Measurements from ENCODE around the gene TAS2R31. TPM values are rescaled to one million over a fixed set of nuclear protein-coding genes. Genes with fewer than 3 reads are reported as not detected.

The TAS2R31 gene, protein sequence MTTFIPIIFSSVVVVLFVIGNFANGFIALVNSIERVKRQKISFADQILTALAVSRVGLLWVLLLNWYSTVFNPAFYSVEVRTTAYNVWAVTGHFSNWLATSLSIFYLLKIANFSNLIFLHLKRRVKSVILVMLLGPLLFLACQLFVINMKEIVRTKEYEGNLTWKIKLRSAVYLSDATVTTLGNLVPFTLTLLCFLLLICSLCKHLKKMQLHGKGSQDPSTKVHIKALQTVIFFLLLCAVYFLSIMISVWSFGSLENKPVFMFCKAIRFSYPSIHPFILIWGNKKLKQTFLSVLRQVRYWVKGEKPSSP
- 1 to 10 TPM; 1.1 to 3.3 (median 2.2) TPM for total RNA-seq

DNA sequence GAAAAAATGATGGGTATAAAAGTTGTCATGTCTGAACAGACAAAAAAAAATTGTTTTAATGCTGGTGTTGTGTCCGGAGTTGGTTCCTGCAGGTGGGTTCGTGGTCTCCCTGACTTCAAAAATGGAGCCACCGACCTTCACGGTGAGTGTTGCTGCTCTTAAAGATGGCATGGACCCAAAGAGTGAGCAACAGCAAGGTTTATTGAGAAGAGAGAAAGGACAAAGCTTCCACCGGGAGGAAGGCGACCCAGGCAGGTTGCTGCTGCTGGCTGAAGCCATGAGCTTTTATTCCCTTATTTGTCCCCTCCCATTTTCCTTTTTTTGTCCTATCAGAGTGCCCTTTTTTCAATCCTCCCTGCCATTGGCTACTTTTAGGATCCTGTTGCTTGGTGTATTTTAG lies at the start of gene TAS2R31:
Gene TAS2R31, minus strand, starts transcription at position 101 of the 400 bp plus-strand sequence. Its CDS starts 72 bp downstream, at position 29.
- no peak within 1 kb of the TSS for H3K27ac ChIP-seq (replicated peaks in 1 of 4)
- H3K4me1 ChIP-seq = no peaks in the 10 kb centered on the region
- no peak for TF ChIP-seq POLR2A (IDR thresholded peaks at IDR 0.05; ENCODE audit: low read depth)
- TF ChIP-seq, protein P1, sequence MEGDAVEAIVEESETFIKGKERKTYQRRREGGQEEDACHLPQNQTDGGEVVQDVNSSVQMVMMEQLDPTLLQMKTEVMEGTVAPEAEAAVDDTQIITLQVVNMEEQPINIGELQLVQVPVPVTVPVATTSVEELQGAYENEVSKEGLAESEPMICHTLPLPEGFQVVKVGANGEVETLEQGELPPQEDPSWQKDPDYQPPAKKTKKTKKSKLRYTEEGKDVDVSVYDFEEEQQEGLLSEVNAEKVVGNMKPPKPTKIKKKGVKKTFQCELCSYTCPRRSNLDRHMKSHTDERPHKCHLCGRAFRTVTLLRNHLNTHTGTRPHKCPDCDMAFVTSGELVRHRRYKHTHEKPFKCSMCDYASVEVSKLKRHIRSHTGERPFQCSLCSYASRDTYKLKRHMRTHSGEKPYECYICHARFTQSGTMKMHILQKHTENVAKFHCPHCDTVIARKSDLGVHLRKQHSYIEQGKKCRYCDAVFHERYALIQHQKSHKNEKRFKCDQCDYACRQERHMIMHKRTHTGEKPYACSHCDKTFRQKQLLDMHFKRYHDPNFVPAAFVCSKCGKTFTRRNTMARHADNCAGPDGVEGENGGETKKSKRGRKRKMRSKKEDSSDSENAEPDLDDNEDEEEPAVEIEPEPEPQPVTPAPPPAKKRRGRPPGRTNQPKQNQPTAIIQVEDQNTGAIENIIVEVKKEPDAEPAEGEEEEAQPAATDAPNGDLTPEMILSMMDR (IDR thresholded peaks at IDR 0.05) = no peak
- no peak for TF ChIP-seq EP300 (IDR thresholded peaks at IDR 0.05)
- TF ChIP-seq POLR2AphosphoS5 (IDR thresholded peaks at IDR 0.05) = no peak
- H3K36me3 ChIP-seq = peaks cover 0 to 15% (median 3%) of the 10 kb centered on the region in 4 donors
- WGBS = 90% methylated on average over 6 of the region's 6 CpGs
- DNase-seq (ENCODE audit: extremely low spot score) = no peak
- H3K27me3 ChIP-seq = no peaks in the 10 kb centered on the region
- H3K4me3 ChIP-seq = no peak within 1 kb of the TSS
- intact Hi-C loops (cut with DNase I) = no loop called here
- H3K9me3 ChIP-seq = no peaks in the 10 kb centered on the region

DNA sequence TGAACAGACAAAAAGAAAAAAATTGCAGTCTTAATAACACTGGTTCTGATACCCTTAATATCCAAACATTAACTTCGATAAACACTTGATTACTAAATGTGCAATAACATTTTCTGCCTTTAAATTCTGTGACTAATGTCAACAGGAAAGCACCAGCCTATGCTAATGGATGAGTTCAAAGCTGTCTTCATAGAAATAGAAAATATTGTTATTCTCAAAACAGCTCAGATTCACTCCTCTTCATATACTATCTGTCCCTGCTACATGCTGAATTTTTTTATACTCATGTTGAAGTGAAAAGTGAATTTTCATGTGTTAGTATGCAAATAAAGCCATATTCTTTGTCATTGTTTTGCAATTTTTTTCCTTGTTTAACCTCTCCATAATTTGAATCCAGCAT lies 47.0 kb upstream of the TAS2R31 start:
- no peak overlapping the region for H3K4me3 ChIP-seq
- no peaks in the 10 kb centered on the region for H3K36me3 ChIP-seq
- TF ChIP-seq EP300 (IDR thresholded peaks at IDR 0.05) = no peak
- H3K4me1 ChIP-seq = no peaks in the 10 kb centered on the region
- intact Hi-C loops (cut with DNase I) = no loop called here
- WGBS = 94% methylated on average over 1 of the region's 1 CpG
- no peak overlapping the region for H3K27ac ChIP-seq (replicated peaks in 1 of 4)
- H3K27me3 ChIP-seq = no peaks in the 10 kb centered on the region
- H3K9me3 ChIP-seq = peaks cover 0 to 10% (median 5%) of the 10 kb centered on the region in 4 donors
- DNase-seq (ENCODE audit: extremely low spot score) = no peak

DNA sequence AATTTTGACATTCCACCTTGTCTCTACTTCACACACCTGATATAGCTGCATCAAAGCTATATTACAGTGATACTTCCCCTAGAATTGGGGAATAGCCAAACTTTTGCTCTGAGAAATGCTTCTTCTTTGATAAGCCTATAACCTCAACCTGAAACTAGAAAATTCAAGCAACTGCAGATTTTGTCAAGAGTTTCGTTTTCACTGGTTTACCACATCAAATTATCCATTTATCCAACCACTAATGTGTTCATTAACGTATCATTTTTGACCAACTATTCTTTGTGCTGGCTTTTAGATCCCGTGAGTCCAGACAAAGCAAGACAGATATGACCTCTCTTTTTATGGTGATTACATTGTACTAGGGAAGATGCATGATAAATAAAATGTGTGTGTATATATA lies 44.4 kb upstream of the TAS2R31 start:
- Histone ChIP-seq H3K4me1 (peaks cover 0 to 8% (median 2%) of the 10 kb centered on the region in 4 donors), H3K9me3 (peaks cover 0 to 2% (median 0%) of the 10 kb centered on the region in 4 donors), H3K4me3 (no peak overlapping the region), H3K27ac (replicated peaks in 1 of 4) (no peak overlapping the region), H3K36me3 (no peaks in the 10 kb centered on the region), H3K27me3 (no peaks in the 10 kb centered on the region)
- WGBS = 87% methylated on average over 3 of the region's 3 CpGs
- no peak for TF ChIP-seq EP300 (IDR thresholded peaks at IDR 0.05)
- TF ChIP-seq POLR2AphosphoS5 (IDR thresholded peaks at IDR 0.05) = no peak
- TF ChIP-seq POLR2A (IDR thresholded peaks at IDR 0.05; ENCODE audit: low read depth) = no peak
- TF ChIP-seq, protein P1 (IDR thresholded peaks at IDR 0.05) = no peak
- no peak for DNase-seq (ENCODE audit: extremely low spot score)
- intact Hi-C loops (cut with DNase I) = no loop called here

DNA sequence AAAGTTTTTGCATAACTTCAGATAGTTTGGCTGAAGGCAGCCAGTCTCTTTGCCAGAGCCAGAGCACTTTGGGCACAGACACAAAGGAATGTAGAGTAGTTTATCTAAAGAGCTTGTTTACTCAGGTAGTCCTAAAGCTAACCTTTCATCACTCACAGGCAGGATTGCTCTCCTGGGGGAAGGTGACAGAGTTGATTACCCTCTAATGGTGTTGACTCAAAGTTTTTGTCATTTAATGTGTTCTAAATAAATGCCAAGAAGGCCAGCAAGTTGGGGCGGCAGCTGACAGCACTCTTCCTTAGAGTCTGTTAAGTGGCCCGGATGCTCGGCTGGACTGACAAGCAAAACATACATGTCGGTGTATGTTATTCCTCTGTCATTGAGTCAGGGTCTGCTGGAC lies 40.2 kb upstream of the TAS2R31 start:
- Histone ChIP-seq H3K4me3 (no peak overlapping the region), H3K27ac (replicated peaks in 1 of 4) (no peak overlapping the region), H3K4me1 (peaks cover 0 to 8% (median 6%) of the 10 kb centered on the region in 4 donors), H3K36me3 (no peaks in the 10 kb centered on the region), H3K9me3 (no peaks in the 10 kb centered on the region), H3K27me3 (no peaks in the 10 kb centered on the region)
- TF ChIP-seq, protein P1 (IDR thresholded peaks at IDR 0.05) = no peak
- TF ChIP-seq EP300 (IDR thresholded peaks at IDR 0.05) = no peak
- no peak for TF ChIP-seq POLR2AphosphoS5 (IDR thresholded peaks at IDR 0.05)
- TF ChIP-seq POLR2A (IDR thresholded peaks at IDR 0.05; ENCODE audit: low read depth) = no peak
- intact Hi-C loops (cut with DNase I) = loop anchor here (5.0 kb wide), 1 partner anchor 54 kb away; no protein-coding TSS in a partner anchor
- no peak for DNase-seq (ENCODE audit: extremely low spot score)
- 72% methylated on average over 4 of the region's 4 CpGs for WGBS

DNA sequence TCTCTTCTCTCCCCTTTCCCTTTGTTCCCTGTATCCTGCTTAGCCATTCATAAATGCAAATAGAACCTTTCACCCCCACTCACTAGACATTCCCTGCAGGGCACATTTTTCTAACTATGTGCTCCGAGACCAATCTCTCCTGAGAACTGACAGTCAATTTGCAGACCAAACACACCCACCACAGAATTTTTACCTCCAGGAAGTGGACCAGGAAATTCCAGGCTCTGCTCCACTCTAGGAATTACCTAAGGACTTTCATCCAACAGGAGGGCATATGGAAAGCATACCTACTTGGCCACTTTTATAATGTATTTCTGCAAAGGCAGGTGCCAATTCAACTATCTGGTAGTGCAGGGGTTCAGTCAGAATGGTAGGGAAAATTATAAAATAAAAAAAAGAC lies 39.8 kb upstream of the TAS2R31 start:
- WGBS = 59% methylated on average over 1 of the region's 1 CpG
- Histone ChIP-seq H3K4me3 (no peak overlapping the region), H3K27me3 (no peaks in the 10 kb centered on the region), H3K4me1 (peaks cover 0 to 8% (median 6%) of the 10 kb centered on the region in 4 donors), H3K27ac (replicated peaks in 1 of 4) (no peak overlapping the region), H3K9me3 (no peaks in the 10 kb centered on the region), H3K36me3 (no peaks in the 10 kb centered on the region)
- no peak for TF ChIP-seq POLR2AphosphoS5 (IDR thresholded peaks at IDR 0.05)
- no peak for TF ChIP-seq EP300 (IDR thresholded peaks at IDR 0.05)
- TF ChIP-seq, protein P1 (IDR thresholded peaks at IDR 0.05) = no peak
- TF ChIP-seq POLR2A (IDR thresholded peaks at IDR 0.05; ENCODE audit: low read depth) = no peak
- intact Hi-C loops (cut with DNase I) = loop anchor here (5.0 kb wide), 1 partner anchor 54 kb away; no protein-coding TSS in a partner anchor
- DNase-seq (ENCODE audit: extremely low spot score) = no peak

Measured in esophagus muscularis mucosa (tissue), 4 donors.